ENCODE measurements around the gene CCDC86. TPM values are rescaled to one million over a fixed set of nuclear protein-coding genes. Genes with fewer than 3 reads are reported as not detected.
"Not testable (repeated sequence)": the region's sequence is repeated elsewhere in the genome, so short reads cannot be mapped to it uniquely, and the experiment has no call there.

CCDC86 gene
- total RNA-seq, 1 experiment from 2014 or later: 17.6 TPM

GRCh38 chr11:60818057-60818456 is 23.9 kb upstream of the CCDC86 start:
- DNase-seq: no peak
- no peaks in the 10 kb centered on the region for H3K27me3 ChIP-seq (ENCODE audit: control insufficient read depth, insufficient read depth, low read length)

DNA sequence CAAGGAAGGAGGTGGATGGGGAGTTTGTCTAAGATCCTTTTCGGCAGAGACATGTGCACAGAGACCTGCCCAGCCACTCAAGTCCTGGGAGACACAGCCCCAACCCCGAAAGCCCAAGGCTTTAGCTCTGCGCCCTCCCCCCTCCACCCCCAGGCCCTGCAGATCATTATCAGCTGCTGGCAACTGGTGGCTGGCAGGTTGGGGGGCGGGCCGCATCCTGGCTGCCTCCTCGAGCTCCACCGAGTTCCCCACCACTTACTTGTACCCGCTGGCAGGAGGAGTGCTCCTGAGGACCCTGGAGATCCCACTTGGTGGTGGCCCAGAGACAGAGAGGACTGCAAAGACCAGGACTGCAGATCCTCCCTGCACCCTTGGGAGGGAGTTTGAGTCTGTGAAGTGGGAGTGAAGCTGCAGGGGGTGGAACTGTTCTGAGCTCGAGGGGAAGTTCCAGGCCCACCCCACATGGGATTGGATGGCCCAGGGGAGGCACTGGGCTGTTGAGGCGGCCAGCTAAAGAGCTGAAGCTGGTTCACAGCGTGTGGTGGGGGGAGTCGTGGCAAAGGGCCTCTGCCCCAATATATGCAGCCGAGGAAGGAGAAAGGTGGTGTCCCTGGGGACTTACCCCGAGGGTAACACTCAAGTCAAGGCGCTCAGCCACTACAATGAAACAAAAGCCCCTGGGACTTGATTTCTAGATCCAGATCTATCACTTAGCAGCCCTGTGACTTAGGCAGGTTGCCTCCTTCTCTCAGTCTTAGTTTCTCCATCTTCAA is 19.9 kb upstream of the CCDC86 start:
- no peaks in the 10 kb centered on the region for H3K36me3 ChIP-seq (replicated peaks; ENCODE audit: control insufficient read depth, insufficient read depth, low read length)
- peak; percentile 20 for DNase-seq
- H3K4me3 ChIP-seq (ENCODE audit: insufficient read depth, low read depth, low read length): no peak overlapping the region
- no peaks in the 10 kb centered on the region for H3K27me3 ChIP-seq (ENCODE audit: control insufficient read depth, insufficient read depth, low read length)

More at GRCh38 chr11:60818057-60818456, 23.9 kb upstream of the CCDC86 start:
- no peaks in the 10 kb centered on the region for H3K36me3 ChIP-seq (replicated peaks; ENCODE audit: control insufficient read depth, insufficient read depth, low read length)
- H3K4me3 ChIP-seq (ENCODE audit: insufficient read depth, low read depth, low read length): no peak overlapping the region

DNA sequence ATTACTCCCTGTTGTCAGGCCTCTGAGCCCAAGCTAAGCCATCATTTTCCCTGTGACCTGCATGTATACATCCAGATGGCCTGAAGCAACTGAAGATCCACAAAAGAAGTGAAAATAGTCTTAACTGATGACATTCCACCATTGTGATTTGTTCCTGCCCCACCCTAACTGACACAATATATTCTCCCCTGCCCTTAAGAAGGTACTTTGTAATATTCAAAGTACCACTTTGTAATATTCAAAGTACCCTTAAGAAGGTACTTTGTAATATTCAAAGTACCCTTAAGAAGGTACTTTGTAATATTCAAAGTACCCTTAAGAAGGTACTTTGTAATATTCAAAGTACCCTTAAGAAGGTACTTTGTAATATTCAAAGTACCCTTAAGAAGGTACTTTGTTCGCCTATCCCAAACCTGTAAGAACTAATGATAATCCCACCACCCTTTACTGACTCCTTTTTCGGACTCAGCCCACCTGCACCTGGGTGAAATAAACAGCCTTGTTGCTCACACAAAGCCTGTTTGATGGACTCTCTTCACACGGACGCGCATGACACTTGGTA is 18.1 kb upstream of the CCDC86 start:
- H3K36me3 ChIP-seq (replicated peaks; ENCODE audit: control insufficient read depth, insufficient read depth, low read length); H3K4me3 ChIP-seq (ENCODE audit: insufficient read depth, low read depth, low read length); DNase-seq; H3K27me3 ChIP-seq (ENCODE audit: control insufficient read depth, insufficient read depth, low read length): not testable (repeated sequence)

- DNase-seq: no peak
- Histone ChIP-seq H3K27me3 (ENCODE audit: control insufficient read depth, insufficient read depth, low read length) (no peaks in the 10 kb centered on the region), H3K4me3 (ENCODE audit: insufficient read depth, low read depth, low read length) (no peak overlapping the region), H3K36me3 (replicated peaks; ENCODE audit: control insufficient read depth, insufficient read depth, low read length) (no peaks in the 10 kb centered on the region)
Observed at GRCh38 chr11:60825118-60825517, 16.8 kb upstream of the CCDC86 start.

GRCh38 chr11:60825790-60826189 is 16.1 kb upstream of the CCDC86 start:
- Histone ChIP-seq H3K27me3 (ENCODE audit: control insufficient read depth, insufficient read depth, low read length) (no peaks in the 10 kb centered on the region), H3K36me3 (replicated peaks; ENCODE audit: control insufficient read depth, insufficient read depth, low read length) (no peaks in the 10 kb centered on the region), H3K4me3 (ENCODE audit: insufficient read depth, low read depth, low read length) (no peak overlapping the region)
- DNase-seq: no peak

DNA sequence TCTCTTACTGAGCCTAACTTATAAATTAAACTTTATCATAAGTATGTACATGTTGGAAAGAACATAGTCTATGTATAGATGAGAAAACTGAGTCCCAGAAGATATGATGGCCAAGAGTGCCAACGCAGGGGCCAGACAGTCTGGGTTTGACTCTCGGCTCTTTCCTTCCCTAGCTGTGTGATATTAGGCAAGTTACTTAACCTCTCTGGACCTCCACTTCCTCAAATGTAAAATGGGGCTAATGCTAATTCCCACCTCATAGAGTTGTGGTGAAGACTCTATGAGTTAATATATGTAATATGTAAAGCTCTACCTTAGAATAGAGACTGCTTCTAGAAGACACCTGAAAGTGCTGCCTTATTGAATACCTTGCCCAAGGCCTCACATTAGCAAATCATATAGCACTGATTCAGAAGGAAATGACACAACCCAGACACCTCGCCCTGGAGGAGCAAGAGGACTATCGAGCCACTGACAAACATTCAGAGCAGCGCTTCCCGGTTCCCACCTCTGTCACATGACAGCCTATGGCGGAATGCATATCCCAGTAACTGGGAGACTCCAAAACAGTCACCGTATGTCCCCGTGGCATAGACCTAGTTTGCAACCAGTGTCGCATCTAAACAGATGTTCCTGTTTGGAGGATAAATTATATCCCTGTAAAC is 11.3 kb upstream of the CCDC86 start:
- H3K4me3 ChIP-seq (ENCODE audit: insufficient read depth, low read depth, low read length): no peak overlapping the region
- H3K36me3 ChIP-seq (replicated peaks; ENCODE audit: control insufficient read depth, insufficient read depth, low read length): no peaks in the 10 kb centered on the region
- H3K27me3 ChIP-seq (ENCODE audit: control insufficient read depth, insufficient read depth, low read length): no peaks in the 10 kb centered on the region; the same call in 1 of the 2 replicates
- DNase-seq: no peak

DNA sequence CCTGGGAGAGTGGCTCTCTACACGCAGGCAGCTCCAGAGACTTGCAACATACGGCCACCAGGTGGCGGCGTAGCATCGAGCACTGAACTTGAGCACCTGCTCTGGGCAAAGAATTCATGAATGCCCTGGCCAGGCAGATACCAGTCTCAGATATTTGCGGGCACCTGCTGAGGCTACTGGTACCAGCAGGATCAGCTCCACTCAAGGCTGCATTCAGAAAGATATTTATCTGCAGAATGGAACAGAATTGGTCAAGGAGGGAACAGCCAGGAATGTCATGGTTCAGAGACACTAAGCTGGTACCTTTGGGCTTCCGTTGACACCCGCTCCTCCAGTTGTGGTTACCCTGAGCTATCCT is 10.8 kb upstream of the CCDC86 start:
- H3K4me3 ChIP-seq (ENCODE audit: insufficient read depth, low read depth, low read length): no peak overlapping the region
- DNase-seq: peak; percentile 87

GRCh38 chr11:60831501-60832079 is 10.3 kb upstream of the CCDC86 start:
- Histone ChIP-seq H3K36me3 (replicated peaks; ENCODE audit: control insufficient read depth, insufficient read depth, low read length) (no peaks in the 10 kb centered on the region), H3K4me3 (ENCODE audit: insufficient read depth, low read depth, low read length) (no peak overlapping the region), H3K27me3 (ENCODE audit: control insufficient read depth, insufficient read depth, low read length) (no peaks in the 10 kb centered on the region; the same call in 1 of the 2 replicates)
- no peak for DNase-seq

More for the DNA sequence above, 10.8 kb upstream of the CCDC86 start:
- Histone ChIP-seq H3K36me3 (replicated peaks; ENCODE audit: control insufficient read depth, insufficient read depth, low read length) (no peaks in the 10 kb centered on the region), H3K27me3 (ENCODE audit: control insufficient read depth, insufficient read depth, low read length) (no peaks in the 10 kb centered on the region; the same call in 1 of the 2 replicates)

DNA sequence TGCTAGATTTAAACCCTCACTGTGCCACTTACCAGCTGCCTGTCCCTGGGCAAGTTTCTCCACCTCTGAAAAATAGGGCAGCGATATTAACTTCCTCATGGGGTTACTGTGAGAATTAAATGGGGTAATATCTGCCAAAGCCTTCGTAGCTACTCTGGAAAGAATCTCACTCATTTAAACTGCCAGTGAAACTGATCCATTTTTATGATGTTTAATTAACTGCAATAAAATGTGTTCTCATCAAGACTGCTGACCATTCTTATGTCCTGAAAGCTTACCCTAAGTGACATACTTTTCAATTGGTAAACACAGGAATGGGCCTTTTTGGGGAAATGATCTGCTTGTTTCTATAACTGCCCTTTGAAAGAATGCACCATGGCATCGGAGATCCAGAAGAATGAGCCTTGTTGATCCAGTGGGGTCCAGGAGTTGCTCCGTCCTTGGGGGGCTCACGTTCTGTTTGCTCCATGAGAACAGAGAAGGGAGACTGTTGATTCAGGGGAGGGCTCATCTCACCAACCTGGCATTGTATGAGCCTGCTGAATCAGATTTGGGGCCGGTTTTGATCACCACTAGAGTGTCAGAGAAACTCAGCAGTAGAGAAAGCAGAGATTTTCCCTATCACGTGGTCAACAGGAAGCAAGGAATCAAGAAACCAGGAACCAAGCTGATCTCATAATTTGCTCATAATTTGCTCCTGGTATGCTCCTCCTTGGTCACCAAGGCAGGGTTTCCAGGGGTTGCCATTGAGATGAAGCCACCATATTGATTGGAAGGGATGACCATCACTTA is 7.0 kb upstream of the CCDC86 start:
- DNase-seq: no peak
- peaks cover 1% of the 10 kb centered on the region; the same call in 1 of the 2 replicates for H3K27me3 ChIP-seq (ENCODE audit: control insufficient read depth, insufficient read depth, low read length)
- H3K36me3 ChIP-seq (replicated peaks; ENCODE audit: control insufficient read depth, insufficient read depth, low read length): no peaks in the 10 kb centered on the region
- no peak overlapping the region for H3K4me3 ChIP-seq (ENCODE audit: insufficient read depth, low read depth, low read length)

GRCh38 chr11:60835534-60835846 is 6.4 kb upstream of the CCDC86 start:
- H3K27me3 ChIP-seq (ENCODE audit: control insufficient read depth, insufficient read depth, low read length): peaks cover 1% of the 10 kb centered on the region; the same call in 1 of the 2 replicates

GRCh38 chr11:60836866-60837515 is 4.9 kb upstream of the CCDC86 start:
- DNase-seq: no peak
- H3K4me3 ChIP-seq (ENCODE audit: insufficient read depth, low read depth, low read length): no peak overlapping the region
- peaks cover 1% of the 10 kb centered on the region; the same call in 1 of the 2 replicates for H3K27me3 ChIP-seq (ENCODE audit: control insufficient read depth, insufficient read depth, low read length)
- H3K36me3 ChIP-seq (replicated peaks; ENCODE audit: control insufficient read depth, insufficient read depth, low read length): no peaks in the 10 kb centered on the region

More at GRCh38 chr11:60835534-60835846, 6.4 kb upstream of the CCDC86 start:
- Histone ChIP-seq H3K4me3 (ENCODE audit: insufficient read depth, low read depth, low read length) (no peak overlapping the region), H3K36me3 (replicated peaks; ENCODE audit: control insufficient read depth, insufficient read depth, low read length) (no peaks in the 10 kb centered on the region)
- no peak for DNase-seq

DNA sequence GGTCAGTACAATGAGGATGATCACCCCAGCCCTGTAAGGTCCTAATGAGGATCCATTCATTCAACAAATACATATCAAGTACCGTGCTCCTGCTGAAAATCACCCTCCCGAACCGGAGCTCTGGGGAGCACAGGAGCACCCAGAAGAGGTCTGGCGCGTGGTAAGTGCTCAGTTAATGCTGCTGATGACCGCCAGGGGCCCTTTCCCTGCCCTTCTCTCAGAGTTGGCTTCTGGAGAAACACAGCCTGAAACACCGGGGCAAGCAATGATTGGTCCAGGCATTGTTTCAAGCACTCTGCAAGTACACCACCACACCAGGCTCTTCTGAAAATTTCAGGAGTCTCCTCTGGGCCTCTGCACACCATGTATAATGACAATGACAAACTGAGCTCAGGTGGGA is 3.8 kb upstream of the CCDC86 start:
- Histone ChIP-seq H3K27me3 (ENCODE audit: control insufficient read depth, insufficient read depth, low read length) (peaks cover 1% of the 10 kb centered on the region; the same call in 1 of the 2 replicates), H3K36me3 (replicated peaks; ENCODE audit: control insufficient read depth, insufficient read depth, low read length) (no peaks in the 10 kb centered on the region), H3K4me3 (ENCODE audit: insufficient read depth, low read depth, low read length) (no peak overlapping the region)
- peak; percentile 70 for DNase-seq

DNA sequence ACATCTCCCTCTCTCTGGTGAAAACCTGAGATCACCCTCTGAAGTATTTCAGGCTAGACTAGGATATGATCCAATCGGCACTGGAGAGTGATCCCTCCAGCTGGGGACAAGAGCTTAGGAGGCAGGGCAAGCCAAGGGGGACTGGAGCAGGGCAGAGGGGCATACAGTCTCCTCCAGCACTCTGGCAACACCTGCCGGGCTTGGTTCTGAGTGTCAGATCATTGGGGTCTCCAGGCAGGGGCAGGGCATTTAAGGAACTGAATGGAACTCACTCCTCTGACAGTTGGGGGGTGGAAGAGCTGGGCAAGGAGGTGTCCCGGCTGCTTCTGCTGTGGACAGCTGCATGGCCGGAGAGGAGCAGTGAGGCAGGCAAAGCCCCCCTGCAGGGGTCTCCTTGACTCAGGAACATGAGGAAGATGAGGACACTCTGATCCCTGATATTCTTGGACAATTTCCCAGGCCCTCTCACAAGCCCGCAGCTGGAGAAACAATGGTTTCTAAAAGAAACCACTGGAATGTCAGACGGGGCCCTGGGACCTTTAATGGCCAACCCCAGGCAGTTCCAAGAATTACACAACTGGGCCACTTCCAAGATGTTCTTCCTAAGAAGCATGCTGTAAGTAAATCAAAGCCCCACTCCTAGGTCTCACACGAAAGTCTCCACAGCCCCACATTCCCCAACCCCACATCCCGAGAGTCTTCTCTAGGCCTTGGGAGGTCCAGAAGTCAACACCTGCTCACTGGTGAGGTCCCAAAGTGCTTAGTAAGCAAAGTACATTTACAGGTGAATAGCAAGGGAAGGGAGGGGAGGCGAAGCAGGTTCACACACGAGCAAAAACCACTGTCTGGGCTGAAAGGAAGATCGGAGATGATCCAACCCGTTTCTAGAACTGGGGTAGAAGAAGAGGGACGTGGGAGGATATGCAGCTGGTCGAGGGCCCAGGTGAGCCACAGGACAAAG is 1.2 kb upstream of the CCDC86 start:
- Histone ChIP-seq H3K27me3 (ENCODE audit: control insufficient read depth, insufficient read depth, low read length) (peaks cover 1% of the 10 kb centered on the region; the same call in 1 of the 2 replicates), H3K36me3 (replicated peaks; ENCODE audit: control insufficient read depth, insufficient read depth, low read length) (no peaks in the 10 kb centered on the region; the same call in 1 of the 2 replicates), H3K4me3 (ENCODE audit: insufficient read depth, low read depth, low read length) (no peak overlapping the region)
- DNase-seq: no peak
